GM18508 (cell line): ENCODE results near the gene BCAR3.
A peak's percentile ranks its signal among the peaks of the same experiment; 100 is the strongest.

Experiments used
- ATAC-seq: cut with Tn5 transposase; IDR thresholded peaks from one replicate; pipeline ENCODE4 v1.9.1; 2021; ENCODE audit warnings: moderate number of reproducible peaks; ENCODE audit not compliant: insufficient read depth, unreplicated experiment

BCAR3 gene

DNA sequence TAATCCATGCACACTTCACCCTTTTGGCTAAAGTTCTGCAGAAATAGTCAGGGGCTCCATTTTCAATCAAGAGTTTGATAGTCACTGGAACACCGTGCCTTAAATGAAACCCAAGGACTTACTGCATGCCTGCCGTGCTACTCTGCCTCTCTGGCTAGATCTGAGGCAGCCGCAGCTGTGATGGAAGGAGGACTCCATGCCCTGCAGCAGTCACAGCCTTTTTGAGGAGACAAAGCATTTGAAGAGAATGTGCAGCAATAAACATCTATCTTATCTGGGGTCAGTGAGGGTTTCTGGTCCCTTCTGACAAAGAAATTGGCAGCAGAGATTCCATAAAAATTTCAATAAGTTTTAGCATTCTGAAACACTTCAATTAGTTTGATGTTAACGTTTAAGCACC is 78.0 kb downstream of the BCAR3 start:
- no peak for ATAC-seq

DNA sequence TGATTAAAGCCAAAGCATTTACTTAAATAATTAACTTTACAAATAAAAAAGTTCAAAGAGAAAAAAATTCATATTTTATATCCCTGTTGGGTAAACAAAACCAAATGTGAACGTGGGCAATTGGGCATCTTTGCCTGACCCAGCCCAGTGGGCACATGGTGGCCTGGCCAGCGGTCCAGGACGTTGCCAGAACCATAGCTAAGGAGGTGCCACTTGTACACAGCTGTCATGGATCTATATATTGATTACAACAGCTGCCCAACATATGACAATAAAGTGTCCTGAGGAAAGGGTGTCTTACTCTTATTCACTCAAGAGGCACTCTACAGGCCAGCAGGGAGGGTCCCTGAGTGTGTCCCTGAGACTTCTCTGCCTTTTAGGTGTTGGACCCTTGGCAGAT is 78.5 kb downstream of the BCAR3 start:
- no peak for ATAC-seq

DNA sequence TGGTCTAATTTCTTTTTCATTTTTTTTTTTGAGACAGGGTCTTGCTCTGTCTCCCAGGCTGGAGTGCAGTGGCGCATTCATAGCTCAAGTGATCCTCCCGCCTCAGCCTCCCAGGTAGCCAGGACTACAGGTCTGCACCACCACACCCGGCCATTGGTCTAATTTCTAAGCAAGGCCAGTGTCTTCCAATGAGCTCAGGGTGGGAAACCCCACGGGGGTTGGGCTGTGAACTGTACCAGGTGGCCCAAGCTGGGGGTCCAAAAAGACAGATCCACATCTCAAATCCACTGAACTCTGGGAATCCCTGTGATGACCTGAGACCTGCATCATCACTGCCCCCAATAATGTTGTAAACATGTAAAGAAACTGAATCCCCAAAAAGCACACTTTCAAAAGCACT is 79.5 kb downstream of the BCAR3 start:
- ATAC-seq, result no peak

DNA sequence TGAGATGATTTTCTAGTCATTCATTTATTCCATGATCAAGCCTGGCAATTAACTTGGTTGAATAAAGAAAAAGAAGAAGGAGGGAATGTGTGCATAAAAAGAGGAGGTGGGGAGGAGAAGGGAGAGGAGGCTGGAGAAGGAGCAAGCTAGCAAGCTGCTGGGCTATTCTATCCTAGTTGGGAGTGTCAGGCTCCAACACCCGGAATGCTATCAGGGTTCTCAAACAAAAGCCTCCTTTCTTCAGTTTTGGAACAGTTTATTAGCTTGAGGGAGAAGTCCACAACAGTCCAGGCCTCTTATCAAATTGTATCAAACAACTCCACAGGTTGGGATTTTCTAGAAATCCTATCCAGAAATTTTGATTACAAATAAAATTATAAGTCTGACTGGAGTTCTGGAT is 80.0 kb downstream of the BCAR3 start:
- no peak for ATAC-seq

DNA sequence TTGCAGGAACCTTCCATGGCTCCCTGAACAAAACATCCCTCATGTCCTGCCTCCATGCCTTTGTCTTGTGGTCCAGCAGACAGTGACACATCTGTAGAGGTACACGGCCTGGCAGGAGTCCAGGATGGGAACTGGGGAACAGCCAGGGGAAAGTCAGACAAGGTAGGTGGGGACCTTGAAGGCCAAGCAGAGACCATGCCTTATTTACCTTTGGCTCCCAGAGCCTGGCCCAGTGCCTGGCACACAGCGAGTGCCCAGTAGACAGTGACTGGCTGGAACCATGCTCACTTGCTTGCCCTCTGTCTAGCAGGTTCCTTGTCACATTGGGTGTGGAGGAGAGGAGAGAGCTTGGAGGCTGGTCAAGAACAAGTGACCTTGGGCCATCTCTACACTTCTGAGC is 81.0 kb downstream of the BCAR3 start:
- no peak for ATAC-seq

DNA sequence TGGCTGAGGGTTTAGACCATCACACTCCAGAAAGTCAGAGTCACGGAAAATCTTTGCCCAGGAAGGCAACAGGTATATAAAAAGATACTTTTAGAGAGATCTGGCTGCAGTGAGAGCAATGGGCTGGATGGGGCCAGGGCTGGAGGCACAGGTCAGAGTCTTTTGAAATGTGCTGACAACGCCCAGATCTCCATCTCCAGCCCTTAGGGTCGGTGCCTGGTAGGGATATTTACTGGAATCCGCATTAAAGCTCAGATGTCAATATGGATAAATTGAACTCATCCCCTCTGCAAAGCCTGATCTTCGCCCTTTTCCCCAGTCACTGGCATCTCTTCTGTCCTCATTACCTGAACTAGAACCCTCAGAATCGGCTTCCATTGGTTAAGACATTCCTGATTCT is 82.2 kb downstream of the BCAR3 start:
- ATAC-seq, result no peak

DNA sequence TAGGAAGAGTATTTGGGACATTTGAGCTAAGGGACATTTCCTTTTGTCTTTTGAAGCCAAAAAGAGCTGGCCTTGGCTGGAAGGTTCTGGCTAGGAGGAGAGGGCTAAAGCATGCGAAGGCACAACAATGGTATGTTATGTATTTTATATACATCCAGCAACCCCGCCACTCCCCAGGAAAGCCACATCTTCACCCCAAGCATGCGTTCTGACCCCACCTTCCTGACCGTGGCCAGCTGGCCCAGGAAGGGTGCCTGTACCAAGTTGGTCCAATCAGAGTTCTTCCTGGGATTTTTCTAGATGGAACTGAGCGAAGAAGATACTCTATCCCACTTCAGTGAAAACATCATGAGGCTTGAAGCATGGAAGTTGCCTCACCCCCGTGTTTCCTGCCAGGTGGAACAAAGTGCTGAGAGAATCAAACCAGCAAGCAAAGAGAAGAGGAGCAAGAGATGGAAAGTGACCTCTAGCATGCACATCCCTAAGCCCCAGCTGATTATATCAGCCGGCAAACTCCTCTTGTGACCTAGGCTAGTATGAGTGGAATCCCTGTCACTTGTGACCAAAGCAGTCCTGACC is 82.7 kb downstream of the BCAR3 start:
- ATAC-seq, result no peak

DNA sequence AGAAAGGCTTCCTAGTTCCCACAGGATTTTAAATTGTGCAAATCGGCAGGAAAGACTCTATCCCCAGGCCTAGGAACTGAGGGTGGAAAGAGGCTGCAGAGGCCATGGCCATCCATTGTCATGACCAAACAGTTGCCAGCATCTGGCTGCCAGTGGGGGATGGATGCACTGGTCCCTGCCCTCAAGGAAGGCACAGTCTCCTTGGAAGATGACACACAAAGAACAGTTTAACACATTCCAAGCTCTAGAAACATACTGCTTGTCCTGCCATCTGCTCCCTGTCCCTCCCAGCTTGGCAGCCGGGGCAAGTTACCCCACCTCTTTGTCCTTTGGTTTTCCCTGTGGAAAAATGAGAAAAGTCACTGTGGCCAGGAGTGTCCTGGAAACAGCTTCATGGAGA is 83.2 kb downstream of the BCAR3 start:
- no peak for ATAC-seq

DNA sequence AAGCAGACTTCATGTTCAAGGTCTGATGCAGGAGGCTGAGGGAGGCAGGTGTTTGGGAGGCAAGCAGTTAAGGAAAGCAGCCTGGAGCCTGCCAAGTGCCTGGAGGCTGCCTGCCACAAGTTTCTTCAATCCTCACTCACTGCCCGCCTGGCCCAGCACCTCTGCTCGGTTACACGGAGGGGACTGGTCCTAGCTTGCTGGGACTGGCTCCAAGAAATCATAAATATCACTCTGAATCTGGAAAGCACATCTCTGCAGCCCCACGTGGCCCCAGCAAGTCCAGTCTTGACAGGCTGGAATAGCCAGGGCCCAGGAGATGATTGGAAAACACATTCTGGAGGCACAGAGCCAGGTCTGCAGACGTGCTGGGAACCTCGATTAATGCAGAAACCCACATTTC is 83.9 kb downstream of the BCAR3 start:
- ATAC-seq, result no peak

DNA sequence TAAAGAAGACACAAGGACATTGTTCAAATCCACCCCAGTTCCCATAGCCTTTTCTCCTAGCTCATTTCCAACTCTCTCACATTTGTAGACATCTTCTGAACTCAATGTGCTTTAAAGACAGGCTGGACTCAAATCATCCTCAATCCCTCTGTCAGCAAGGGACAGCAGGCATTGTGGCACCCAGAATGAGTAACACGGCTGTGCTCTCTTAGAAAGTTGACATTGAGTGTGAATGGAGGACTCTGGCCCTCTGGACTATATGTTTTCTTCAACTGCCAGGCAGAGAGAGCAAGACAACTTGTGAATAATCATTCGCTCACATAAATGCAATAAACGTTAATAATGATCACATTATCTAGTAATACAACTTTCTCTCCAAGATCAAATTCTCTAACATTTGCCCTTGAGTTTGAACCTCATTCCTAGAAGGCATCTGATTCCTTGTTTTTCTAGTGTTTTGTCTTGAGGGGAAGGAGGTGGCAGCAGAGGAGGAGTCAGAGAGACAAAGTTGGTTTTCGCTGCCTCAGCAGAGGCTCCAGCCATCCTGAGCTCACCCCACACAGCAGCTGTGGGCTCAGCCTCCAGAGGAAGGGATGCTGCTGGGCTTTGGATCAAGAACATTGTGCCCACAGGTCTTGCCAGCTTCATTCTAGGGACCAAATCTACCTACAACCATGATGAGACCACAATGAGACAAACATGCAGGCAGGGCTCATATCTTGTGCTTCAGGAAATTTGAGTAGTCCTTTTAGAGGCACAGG is 85.1 kb downstream of the BCAR3 start:
- ATAC-seq, result no peak

DNA sequence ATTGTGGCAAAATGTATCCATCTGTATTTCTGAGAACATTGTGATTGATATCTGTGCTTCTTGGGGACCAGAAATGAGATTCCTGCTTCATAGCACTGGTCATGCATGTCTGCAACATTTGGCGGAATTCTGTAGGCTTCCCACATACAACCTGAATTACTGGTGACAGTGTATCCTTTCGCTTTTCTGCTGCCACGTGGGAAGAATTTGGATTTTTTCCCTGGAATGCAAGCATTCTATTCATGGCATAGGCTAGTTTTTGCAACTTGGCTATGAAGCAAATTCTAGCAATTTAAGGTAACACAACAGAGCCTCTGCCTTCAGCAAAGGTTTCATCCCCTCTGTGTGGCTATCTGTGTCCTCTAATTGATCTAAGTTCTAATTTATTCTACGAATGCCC is 85.9 kb downstream of the BCAR3 start:
- no peak for ATAC-seq

DNA sequence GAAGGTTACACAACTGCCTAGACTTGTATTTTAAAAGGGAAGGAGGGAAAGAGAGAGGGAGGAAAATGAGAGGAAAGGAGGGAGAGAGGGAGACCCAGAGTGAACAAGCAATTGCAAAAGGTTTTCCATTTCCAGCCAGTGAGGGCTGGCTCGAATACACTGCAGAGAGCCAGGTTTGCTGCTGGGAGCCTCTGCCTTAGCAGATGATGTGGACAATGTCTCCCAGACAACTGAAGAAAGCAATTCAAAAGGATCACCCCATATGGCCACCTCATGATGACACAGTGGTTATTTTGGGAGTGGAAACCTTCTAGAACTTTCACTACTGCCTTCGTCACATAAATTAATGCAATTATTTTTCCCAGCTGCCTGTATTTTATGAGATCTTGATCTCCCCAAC is 86.4 kb downstream of the BCAR3 start:
- no peak for ATAC-seq

DNA sequence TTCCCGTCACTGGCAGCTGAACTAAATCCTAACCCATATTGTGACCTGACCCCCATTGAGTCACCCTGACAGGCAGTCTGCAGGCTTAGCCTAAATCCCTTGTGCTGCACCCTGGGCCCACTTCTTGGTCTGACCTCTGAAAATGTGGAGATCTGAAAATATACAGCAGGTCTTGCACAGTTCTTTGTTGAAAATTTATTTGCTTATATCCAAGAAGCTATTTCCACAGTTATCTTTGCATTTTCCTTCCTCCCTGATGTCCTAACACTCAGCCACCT is 87.1 kb downstream of the BCAR3 start:
- ATAC-seq, result no peak

DNA sequence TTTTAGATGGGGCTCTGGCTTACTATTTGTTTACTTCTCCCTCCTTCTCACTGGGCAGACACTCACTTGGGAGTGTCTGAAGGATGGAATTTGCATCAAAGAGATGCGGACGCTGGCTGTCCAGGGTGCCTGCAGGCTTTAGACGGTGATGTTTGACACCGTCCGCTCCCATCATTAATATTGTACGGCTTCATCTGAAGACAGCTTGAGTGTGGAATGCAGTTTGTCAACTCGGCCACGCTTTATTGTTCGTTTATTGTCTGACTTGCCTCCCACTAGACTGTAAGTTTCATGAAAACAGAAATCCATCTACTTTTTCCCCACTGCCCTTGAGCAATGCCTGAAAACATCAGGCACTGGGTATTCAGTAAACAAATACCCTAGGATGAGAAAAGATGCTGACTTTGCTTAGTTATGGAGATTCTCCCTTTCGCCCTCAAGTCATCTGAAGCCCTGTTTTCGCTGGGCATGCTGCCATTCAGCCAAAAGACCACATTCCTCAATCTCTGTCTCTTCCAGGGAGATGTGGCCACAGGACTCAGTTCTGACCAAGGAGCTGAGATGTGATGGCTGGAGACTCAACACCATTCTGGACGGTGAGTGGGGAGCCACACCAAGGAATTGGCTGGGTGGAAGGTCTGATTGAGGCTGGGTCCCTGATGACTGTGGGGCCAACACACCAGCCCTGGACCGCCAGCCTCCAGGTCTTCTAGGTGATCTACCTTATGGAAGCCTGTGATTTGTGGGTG is 87.6 kb downstream of the BCAR3 start:
- ATAC-seq, result no peak

DNA sequence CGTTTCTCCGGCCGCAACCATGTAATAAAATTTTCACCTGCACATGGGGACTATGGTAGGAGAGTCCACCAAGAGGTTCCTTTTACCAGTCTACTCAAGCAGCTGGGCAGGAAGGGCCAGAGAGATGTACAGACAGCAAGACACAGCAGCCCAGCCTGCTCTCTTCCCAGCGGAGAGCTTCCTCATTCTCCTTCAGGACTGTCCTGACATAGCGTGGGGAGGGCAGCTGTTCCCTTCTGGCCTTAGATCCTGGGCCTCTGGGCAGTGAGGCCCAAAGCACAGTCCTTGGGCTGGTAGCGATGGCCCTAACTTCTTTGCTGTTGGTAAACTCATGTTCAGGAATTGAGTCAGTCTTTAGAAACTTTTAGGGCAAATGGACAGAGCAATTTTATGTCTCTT is 89.1 kb downstream of the BCAR3 start:
- no peak for ATAC-seq

DNA sequence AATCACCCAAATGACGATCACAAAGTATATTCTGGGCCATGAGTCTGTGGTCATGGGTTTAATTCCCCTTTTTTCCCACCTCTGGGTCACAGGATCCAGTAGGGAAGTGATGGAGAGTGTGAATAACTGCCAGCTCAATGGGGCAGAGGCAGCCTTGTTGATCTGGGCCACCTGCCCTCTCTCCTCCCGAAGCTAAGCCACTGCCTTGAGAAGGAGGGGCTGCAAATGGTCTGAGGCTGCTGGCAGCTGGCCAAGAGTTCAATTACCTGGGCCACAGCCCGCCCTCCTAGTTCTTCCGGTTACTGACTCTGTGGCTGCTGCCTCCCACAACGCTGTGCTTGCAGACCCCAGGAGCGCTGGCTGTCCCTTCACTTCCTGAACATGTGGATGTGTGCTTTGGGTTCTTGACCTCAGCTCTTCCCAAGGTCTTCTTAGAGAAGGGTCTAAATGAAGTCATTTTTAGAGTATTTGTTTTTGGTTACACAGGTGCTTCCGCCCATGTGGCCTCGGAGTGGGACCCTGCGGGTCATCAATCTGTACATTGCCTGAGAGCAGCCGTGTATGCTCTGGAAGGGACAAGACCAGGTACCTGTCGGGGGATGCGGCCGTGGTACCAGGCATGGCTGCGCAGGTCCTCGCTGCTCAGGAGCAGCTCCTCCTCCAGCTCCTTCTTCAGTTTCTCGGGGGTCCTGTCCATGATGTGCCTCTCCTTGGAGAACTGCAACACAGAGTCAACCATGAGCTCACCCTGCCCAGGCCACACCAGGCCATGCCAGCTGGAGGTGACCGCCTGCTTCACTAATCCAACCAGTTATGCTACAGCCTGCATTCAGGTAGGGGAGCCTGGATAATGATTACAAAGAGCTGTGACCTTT is 89.7 kb downstream of the BCAR3 start:
- ATAC-seq, result peak; percentile 73

DNA sequence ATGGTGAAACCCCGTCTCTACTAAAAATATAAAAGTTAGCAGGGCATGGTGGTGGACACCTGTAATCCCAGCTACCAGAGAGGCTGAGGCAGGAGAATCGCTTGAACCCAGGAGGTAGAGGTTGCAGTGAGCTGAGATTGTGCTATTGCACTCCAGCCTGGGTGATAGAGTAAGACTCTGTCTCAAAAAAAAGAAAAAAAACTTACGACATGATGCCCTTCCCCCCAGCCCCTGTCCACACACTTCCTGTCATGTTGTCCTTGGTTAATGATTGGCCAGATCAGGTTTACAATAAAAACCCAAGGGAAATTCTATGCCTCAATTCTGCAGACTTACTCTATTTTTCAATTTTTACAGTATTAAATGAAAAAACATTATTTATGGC is 90.4 kb downstream of the BCAR3 start:
- peak; percentile 16 for ATAC-seq

DNA sequence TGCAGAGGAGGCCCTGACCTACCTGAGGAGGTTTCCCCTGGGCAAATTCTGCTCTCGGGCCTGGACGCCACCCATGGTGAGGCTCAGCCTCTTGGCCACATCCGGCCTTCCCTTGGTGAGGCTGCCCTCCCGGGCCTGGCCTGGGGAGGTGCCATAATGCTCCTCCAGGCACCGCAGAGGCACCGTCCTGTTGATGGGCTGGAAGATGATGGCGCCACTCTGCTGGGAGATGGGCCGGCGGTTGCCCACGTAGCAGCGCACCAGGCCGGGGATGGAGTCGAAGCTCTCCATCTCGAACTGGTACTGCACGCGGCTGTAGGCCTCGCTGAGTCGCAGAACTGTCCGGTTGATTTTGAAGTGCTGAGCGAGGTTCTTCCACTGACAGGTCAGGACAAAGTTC is 92.7 kb downstream of the BCAR3 start:
- no peak for ATAC-seq

DNA sequence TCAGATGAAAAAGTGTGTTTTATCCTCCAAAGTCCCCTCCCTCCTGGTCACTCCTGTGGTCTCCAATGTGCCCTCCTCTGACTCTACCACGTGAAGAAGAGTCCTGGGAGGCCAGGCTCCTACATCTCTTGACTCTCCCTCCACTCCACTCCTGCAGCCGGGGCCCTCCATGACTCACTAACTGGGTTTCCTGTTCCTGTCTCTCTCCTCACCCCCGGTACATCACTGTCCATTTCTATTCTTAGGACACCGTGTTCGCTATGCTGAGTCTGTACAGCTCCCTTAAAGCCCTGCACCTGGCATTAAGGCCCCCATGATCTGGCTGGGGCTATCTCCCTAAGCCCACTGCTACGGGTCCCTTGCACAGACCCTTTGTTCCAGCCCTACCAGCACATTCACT is 93.4 kb downstream of the BCAR3 start:
- no peak for ATAC-seq

DNA sequence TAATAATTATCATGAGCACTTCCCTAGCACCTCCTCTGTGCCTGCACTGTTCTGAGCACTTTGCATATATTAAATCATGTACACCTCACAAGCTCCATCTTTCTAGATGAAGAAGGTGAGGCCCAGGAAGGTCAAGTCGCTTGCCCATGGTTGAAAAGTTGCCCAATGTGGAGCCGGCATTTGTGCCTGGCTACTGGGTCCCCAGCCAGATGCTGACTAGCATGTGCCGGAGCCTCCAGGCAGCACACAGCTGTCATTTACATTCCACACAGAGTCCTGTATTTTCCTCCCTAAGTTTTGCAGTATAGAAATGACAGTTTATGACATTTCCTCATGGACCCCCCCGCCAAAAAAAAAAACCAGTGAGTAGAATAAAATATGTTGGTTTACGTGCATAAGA is 94.3 kb downstream of the BCAR3 start:
- ATAC-seq, result no peak
